ENCODE measurements around the gene ZSCAN5B.
"Not testable (repeated sequence)": the region's sequence is repeated elsewhere in the genome, so short reads cannot be mapped to it uniquely, and the experiment has no call there.

DNA sequence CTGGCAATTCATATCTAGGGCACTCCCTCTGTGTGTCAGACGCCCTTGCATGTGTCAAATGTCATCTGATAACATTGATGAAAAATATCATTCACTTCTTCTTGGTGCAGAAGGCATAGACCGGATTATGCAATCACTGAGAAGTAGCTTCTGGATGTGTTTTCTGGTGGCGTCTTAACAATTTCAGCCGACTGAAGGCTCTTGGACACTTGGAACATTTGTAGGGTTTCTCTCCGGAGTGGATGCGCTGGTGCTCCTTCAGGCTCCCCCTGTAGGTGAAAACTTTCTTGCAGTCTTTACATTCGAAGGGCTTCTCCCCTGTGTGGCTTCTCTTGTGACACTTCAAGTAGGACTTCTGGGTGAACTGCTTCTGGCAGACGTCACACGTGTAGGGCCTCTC is 23.9 kb upstream of the ZSCAN5B start:
- TF ChIP-seq, protein P1, sequence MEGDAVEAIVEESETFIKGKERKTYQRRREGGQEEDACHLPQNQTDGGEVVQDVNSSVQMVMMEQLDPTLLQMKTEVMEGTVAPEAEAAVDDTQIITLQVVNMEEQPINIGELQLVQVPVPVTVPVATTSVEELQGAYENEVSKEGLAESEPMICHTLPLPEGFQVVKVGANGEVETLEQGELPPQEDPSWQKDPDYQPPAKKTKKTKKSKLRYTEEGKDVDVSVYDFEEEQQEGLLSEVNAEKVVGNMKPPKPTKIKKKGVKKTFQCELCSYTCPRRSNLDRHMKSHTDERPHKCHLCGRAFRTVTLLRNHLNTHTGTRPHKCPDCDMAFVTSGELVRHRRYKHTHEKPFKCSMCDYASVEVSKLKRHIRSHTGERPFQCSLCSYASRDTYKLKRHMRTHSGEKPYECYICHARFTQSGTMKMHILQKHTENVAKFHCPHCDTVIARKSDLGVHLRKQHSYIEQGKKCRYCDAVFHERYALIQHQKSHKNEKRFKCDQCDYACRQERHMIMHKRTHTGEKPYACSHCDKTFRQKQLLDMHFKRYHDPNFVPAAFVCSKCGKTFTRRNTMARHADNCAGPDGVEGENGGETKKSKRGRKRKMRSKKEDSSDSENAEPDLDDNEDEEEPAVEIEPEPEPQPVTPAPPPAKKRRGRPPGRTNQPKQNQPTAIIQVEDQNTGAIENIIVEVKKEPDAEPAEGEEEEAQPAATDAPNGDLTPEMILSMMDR (conservative IDR thresholded peaks at IDR 0.05 in 1 of 2, IDR thresholded peaks at IDR 0.05 in 1 of 2; ENCODE audit: low read depth in 1 of 2, low read length in 2 of 2) = peak; percentile 21 to 22
- not testable (repeated sequence) for TF ChIP-seq EZH2 (IDR thresholded peaks at IDR 0.05; ENCODE audit: low read length, missing control alignments)
